GM18526 (cell line): ENCODE data around the gene PNKP.
A peak's percentile ranks its signal among the peaks of the same experiment; 100 is the strongest.

Experiments used
- POLR2A ChIP-seq: IDR thresholded peaks from 3 replicates; pipeline ENCODE4 v1.6.1; 2011; ENCODE audit not compliant: insufficient read length; ENCODE audit errors: extremely low read depth

PNKP gene

DNA sequence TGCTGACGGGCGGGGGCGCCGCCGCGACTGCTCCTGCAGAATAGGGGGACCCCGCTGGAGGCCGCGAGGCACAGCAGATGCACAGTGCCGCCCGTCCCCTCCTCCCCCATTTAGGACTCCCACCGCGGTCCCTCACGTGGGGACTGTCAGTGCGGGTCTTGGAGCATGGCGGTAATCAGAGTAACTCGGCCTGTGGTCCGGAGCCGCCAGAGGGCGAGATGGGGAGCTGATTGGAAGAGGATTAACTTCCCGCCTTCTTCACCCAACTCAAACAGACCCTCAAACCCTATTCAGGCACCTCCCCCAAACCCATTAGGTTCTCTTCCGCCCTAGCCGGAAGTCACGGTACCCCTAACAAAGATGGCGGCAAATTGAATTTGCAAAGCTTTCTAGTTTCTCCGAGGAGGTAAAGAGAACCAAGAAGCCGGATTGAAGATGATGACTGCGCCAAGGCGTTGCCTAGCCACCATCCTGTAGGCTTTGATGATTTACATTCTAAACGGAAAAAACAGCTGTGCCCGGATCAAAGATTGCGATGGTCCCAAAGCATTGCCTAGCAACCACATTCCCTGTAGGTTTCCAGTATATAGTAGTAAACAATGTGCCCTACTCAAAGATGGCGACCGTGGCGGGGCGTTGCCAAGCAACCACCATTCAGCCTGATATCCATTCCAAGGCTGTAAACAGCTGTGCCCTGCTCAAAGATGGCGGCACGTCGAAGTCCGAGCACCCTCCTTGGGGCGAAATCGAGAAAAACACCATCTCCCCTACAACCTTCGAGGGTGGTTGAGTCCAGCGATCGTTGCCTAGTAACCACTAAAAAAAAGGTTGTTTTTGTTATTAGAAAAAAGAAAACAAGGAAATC, 54.1 kb downstream of the PNKP start, which contains the start of gene FUZ:
Gene FUZ, minus strand, starts transcription at position 296 of the 865 bp plus-strand sequence. Its CDS starts 186 bp downstream, at position 110.
- peak; percentile 18 for TF ChIP-seq POLR2A

DNA sequence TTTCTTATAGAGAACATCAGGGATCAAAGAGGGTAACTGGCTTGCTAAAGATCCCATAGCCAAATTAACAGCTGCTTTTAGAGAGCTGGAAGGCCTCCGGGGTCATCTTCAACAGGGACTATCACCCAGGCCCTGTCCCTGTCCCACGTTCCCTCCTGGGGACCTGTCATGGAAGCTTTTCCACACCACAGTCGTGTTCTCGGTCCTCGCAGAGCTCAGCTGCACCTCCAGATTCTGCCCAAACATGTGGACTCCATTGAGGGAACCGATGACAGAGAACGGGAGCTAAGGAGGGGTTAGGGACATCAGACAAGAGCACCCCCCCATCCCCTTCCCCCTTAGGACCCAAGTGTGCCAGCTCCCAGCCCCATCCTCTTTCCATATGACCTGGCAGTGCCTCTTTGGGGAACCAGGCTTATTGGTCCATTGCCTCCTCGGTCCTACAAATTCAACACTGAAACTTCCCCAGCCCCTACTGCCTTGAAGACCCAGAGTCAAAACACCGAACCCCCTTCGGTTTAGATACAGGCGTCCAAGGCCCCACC, 54.9 kb downstream of the PNKP start:
- no peak for TF ChIP-seq POLR2A

DNA sequence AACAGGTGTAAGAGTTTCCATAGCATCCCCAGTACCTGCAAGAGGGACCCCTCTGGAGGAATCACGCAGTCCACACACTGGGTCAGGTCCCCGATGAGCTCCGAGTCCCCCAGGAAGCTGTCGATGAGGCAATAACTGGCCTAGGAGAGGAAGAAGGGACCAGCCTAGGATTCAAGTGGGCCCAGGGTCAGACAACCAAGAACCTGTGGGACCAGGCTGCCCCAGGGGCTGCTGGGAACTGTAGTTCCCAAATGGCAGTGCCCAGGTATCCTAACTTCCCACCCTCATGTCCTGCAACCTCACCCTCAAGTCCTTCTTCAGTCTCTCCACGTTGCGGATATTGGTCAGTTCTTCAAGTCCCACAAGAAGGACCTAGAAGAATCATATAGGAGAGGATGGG, 56.0 kb downstream of the PNKP start:
- TF ChIP-seq POLR2A = no peak
